Neuronal stem cell (in vitro differentiated cells): ENCODE data around the gene ZFR.

Experiments used
- DNase-seq: peaks from one replicate; pipeline ENCODE4 v3.0.0-alpha.2; 2013; ENCODE audit warnings: low spot score
- H2AFZ ChIP-seq: one replicate; pipeline ENCODE4 v1.6.1; 2013; ENCODE audit warnings: mild to moderate bottlenecking, low read length, inconsistent platforms
- H2AK5ac ChIP-seq: 2 replicates; pipeline ENCODE4 v1.6.1; 2013; ENCODE audit warnings: low read depth, mild to moderate bottlenecking, inconsistent platforms, low read length, moderate library complexity, mixed read lengths
- H2BK120ac ChIP-seq: 2 replicates; pipeline ENCODE4 v1.6.1; 2013; ENCODE audit warnings: low read depth, mild to moderate bottlenecking, inconsistent platforms, low read length, moderate library complexity, mixed read lengths
- H2BK12ac ChIP-seq: one replicate; pipeline ENCODE4 v1.6.1; 2013; ENCODE audit warnings: low read length, inconsistent platforms
- H2BK15ac ChIP-seq: 2 replicates; pipeline ENCODE4 v1.6.1; 2013; ENCODE audit warnings: mild to moderate bottlenecking, low read length, inconsistent platforms, mixed read lengths
- H2BK5ac ChIP-seq: one replicate; pipeline ENCODE4 v1.6.1; 2013; ENCODE audit warnings: inconsistent platforms, mild to moderate bottlenecking, low read length, moderate library complexity
- H3K14ac ChIP-seq: one replicate; pipeline ENCODE4 v1.6.1; 2013; ENCODE audit warnings: low read length, inconsistent platforms
- H3K18ac ChIP-seq: 2 replicates; pipeline ENCODE4 v1.6.1; 2013; ENCODE audit warnings: low read length, inconsistent platforms
- H3K23ac ChIP-seq: 2 replicates; pipeline ENCODE4 v1.6.1; 2013; ENCODE audit warnings: low read depth, mild to moderate bottlenecking, mixed read lengths, low read length, inconsistent platforms; ENCODE audit not compliant: poor library complexity
- H3K27ac ChIP-seq: replicated peaks from 3 replicates; pipeline ENCODE4 v1.5.1; 2013; ENCODE audit warnings: low read length, inconsistent platforms
- H3K27me3 ChIP-seq, 3 experiments: 2 replicates each; pipeline ENCODE4 v1.6.1; 2013; ENCODE audit warnings: low read length in 3 of 3, mild to moderate bottlenecking in 2 of 3, inconsistent platforms in 1 of 3, low read depth in 1 of 3, mixed read lengths in 1 of 3, moderate library complexity in 1 of 3; ENCODE audit not compliant: control insufficient read depth in 3 of 3, insufficient read depth in 3 of 3
- H3K36me3 ChIP-seq, 2 donors: replicated peaks in 1 of 2; 2 replicates each; pipeline ENCODE4 v1.6.1; 2013; ENCODE audit warnings: low read length in 2 of 2; ENCODE audit not compliant: control insufficient read depth in 2 of 2, insufficient read depth in 2 of 2
- H3K4ac ChIP-seq: 2 replicates; pipeline ENCODE4 v1.6.1; 2013; ENCODE audit warnings: inconsistent platforms, mild to moderate bottlenecking, low read length, moderate library complexity
- H3K4me1 ChIP-seq, 2 donors: 1 replicate in 1 of 2; 2 replicates in 1 of 2; pipeline ENCODE4 v1.6.1; 2013; ENCODE audit warnings: low read length in 2 of 2, low read depth in 1 of 2; ENCODE audit not compliant: control insufficient read depth in 2 of 2, insufficient read depth in 1 of 2
- H3K4me2 ChIP-seq: one replicate; pipeline ENCODE4 v1.6.1; 2013; ENCODE audit warnings: mild to moderate bottlenecking, low read length, inconsistent platforms; ENCODE audit not compliant: insufficient read depth, poor library complexity, severe bottlenecking
- H3K4me3 ChIP-seq, 2 donors: 2 replicates each; pipeline ENCODE4 v1.5.1; 2013; ENCODE audit warnings: low read length in 2 of 2, mild to moderate bottlenecking in 2 of 2, inconsistent platforms in 1 of 2, moderate library complexity in 1 of 2
- H3K79me1 ChIP-seq: one replicate; pipeline ENCODE4 v1.6.1; 2013; ENCODE audit warnings: low read depth, mild to moderate bottlenecking, inconsistent platforms, low read length, moderate library complexity
- H3K9ac ChIP-seq: one replicate; pipeline ENCODE4 v1.6.1; 2013; ENCODE audit warnings: mild to moderate bottlenecking, low read depth, low read length, inconsistent platforms; ENCODE audit not compliant: poor library complexity
- H3K9me3 ChIP-seq, 2 donors: replicated peaks in 1 of 2; 2 replicates each; pipeline versions ENCODE3 to v1.6.1; 2013; ENCODE audit warnings: low read length in 2 of 2, mild to moderate bottlenecking in 2 of 2, inconsistent platforms in 1 of 2, low read depth in 1 of 2, mixed read lengths in 1 of 2, moderate library complexity in 1 of 2; ENCODE audit not compliant: control insufficient read depth in 2 of 2, insufficient read depth in 1 of 2
- H4K8ac ChIP-seq: one replicate; pipeline ENCODE4 v1.6.1; 2013; ENCODE audit warnings: low read depth, mild to moderate bottlenecking, inconsistent platforms, low read length, moderate library complexity
- H4K91ac ChIP-seq: one replicate; pipeline ENCODE4 v1.6.1; 2013; ENCODE audit warnings: low read length, low read depth, mild to moderate bottlenecking, inconsistent platforms; ENCODE audit not compliant: poor library complexity
- whole genome bisulfite sequencing, 2 donors: extraction: QIAGEN DNeasy Blood & Tissue Kit; methylation state at CpG; one replicate each; pipeline ENCODE4 v1.1.7; 2013; ENCODE audit warnings: missing lambda C conversion rate in 2 of 2, mixed read lengths in 1 of 2; ENCODE audit not compliant: insufficient read length in 2 of 2, insufficient replicate concordance in 1 of 2; ENCODE audit errors: extremely low coverage in 2 of 2; 5-methylcytosine and 5-hydroxymethylcytosine counted together

The ZFR gene

GRCh38 chr5:32487424-32487823, 42.9 kb upstream of the ZFR start:
- no CpG with 5 or more reads among the region's 5 CpGs for WGBS, 2 donors
- no peak overlapping the region for H3K27ac ChIP-seq

GRCh38 chr5:32487008-32487407, 42.5 kb upstream of the ZFR start:
- Histone ChIP-seq H3K4me3 (no peak overlapping the region), H2BK120ac (no peak overlapping the region), H4K91ac (no peak overlapping the region), H3K27me3 (peaks cover 0 to 3% (median 0%) of the 10 kb centered on the region in 3 experiments), H2BK5ac (no peak overlapping the region), H3K9me3 (no peaks in the 10 kb centered on the region), H2AK5ac (no peak overlapping the region), H3K4me2 (no peak overlapping the region), H3K18ac (no peak overlapping the region), H2BK12ac (no peak overlapping the region), H2AFZ (no peak overlapping the region), H3K14ac (no peak overlapping the region), H3K23ac (no peak overlapping the region), H3K27ac (no peak overlapping the region), H3K4ac (no peak overlapping the region), H3K36me3 (no peaks in the 10 kb centered on the region), H3K79me1 (no peaks in the 10 kb centered on the region), H4K8ac (no peak overlapping the region), H3K9ac (no peak overlapping the region), H2BK15ac (no peak overlapping the region), H3K4me1 (peaks cover 0 to 6% of the 10 kb centered on the region in 2 donors)
- no peak for DNase-seq
- WGBS, 2 donors: no CpG with 5 or more reads among the region's 3 CpGs

More at GRCh38 chr5:32487424-32487823, 42.9 kb upstream of the ZFR start:
- H3K36me3 ChIP-seq: no peaks in the 10 kb centered on the region
- no peak overlapping the region for H2BK15ac ChIP-seq
- no peak for DNase-seq
- no peak overlapping the region for H3K9ac ChIP-seq
- H4K8ac ChIP-seq: no peak overlapping the region
- no peak overlapping the region for H2AFZ ChIP-seq
- H2AK5ac ChIP-seq: no peak overlapping the region
- H3K4me2 ChIP-seq: no peak overlapping the region
- H2BK5ac ChIP-seq: no peak overlapping the region
- H3K79me1 ChIP-seq: no peaks in the 10 kb centered on the region
- no peak overlapping the region for H3K18ac ChIP-seq
- no peak overlapping the region for H3K14ac ChIP-seq
- no peaks in the 10 kb centered on the region for H3K9me3 ChIP-seq
- H2BK12ac ChIP-seq: no peak overlapping the region
- no peak overlapping the region for H3K4ac ChIP-seq
- no peak overlapping the region for H3K4me3 ChIP-seq
- peaks cover 0 to 6% of the 10 kb centered on the region in 2 donors for H3K4me1 ChIP-seq
- peaks cover 0 to 3% (median 0%) of the 10 kb centered on the region in 3 experiments for H3K27me3 ChIP-seq
- no peak overlapping the region for H4K91ac ChIP-seq
- H2BK120ac ChIP-seq: no peak overlapping the region
- no peak overlapping the region for H3K23ac ChIP-seq

GRCh38 chr5:32482193-32482592, 37.7 kb upstream of the ZFR start:
- Histone ChIP-seq H3K18ac (no peak overlapping the region), H3K14ac (no peak overlapping the region), H2BK120ac (no peak overlapping the region), H3K4me3 (no peak overlapping the region), H4K91ac (no peak overlapping the region), H4K8ac (no peak overlapping the region), H3K27me3 (no peaks in the 10 kb centered on the region), H2BK15ac (no peak overlapping the region), H2AK5ac (no peak overlapping the region), H3K23ac (no peak overlapping the region), H3K79me1 (no peaks in the 10 kb centered on the region), H3K4me2 (no peak overlapping the region), H3K27ac (no peak overlapping the region), H2BK5ac (no peak overlapping the region), H2BK12ac (no peak overlapping the region), H3K9ac (no peak overlapping the region), H3K4me1 (no peaks in the 10 kb centered on the region), H3K36me3 (no peaks in the 10 kb centered on the region), H3K9me3 (no peaks in the 10 kb centered on the region), H2AFZ (no peak overlapping the region), H3K4ac (no peak overlapping the region)
- no peak for DNase-seq
- no CpG with 5 or more reads among the region's 2 CpGs for WGBS, 2 donors

- no peak overlapping the region for H4K91ac ChIP-seq
- H2BK15ac ChIP-seq: no peak overlapping the region
- H2BK120ac ChIP-seq: no peak overlapping the region
- H2BK5ac ChIP-seq: no peak overlapping the region
- H3K9ac ChIP-seq: no peak overlapping the region
- H2AK5ac ChIP-seq: no peak overlapping the region
- no peak for DNase-seq
- no peak overlapping the region for H3K4me3 ChIP-seq
- no peaks in the 10 kb centered on the region for H3K36me3 ChIP-seq
- no peaks in the 10 kb centered on the region for H3K79me1 ChIP-seq
- H2BK12ac ChIP-seq: no peak overlapping the region
- no peak overlapping the region for H3K14ac ChIP-seq
- no peaks in the 10 kb centered on the region for H3K9me3 ChIP-seq
- H3K4me2 ChIP-seq: no peak overlapping the region
- H2AFZ ChIP-seq: no peak overlapping the region
- peaks cover 9 to 11% of the 10 kb centered on the region in 2 donors for H3K4me1 ChIP-seq
- WGBS, 2 donors: no CpG with 5 or more reads among the region's 4 CpGs
- no peak overlapping the region for H3K27ac ChIP-seq
- H3K18ac ChIP-seq: no peak overlapping the region
- H3K4ac ChIP-seq: no peak overlapping the region
- H4K8ac ChIP-seq: no peak overlapping the region
- no peak overlapping the region for H3K23ac ChIP-seq
- no peaks in the 10 kb centered on the region for H3K27me3 ChIP-seq
Measured at GRCh38 chr5:32479096-32479495, 34.6 kb upstream of the ZFR start.
